Keratinocyte (primary cell): ENCODE measurements around the gene KREMEN1. TPM values are rescaled to one million over a fixed set of nuclear protein-coding genes. Genes with fewer than 3 reads are reported as not detected.

Source experiments
- DNase-seq: peaks from one replicate; pipeline ENCODE4 v3.0.0-alpha.2; 2011; ENCODE audit warnings: low read depth, missing footprints, low spot score
- FAIRE-seq: peaks from 2 replicates; lab custom pipeline; 2011; peaks lifted over from hg19 to GRCh38; lab: Jason Lieb, UNC
- H2AFZ ChIP-seq: 2 replicates; pipeline ENCODE4 v1.6.0; 2012; ENCODE audit warnings: low read length, control low read depth, inconsistent platforms; ENCODE audit not compliant: control insufficient read depth
- H3K27ac ChIP-seq: 2 replicates; pipeline ENCODE4 v1.5.1; 2011; ENCODE audit warnings: low read length; ENCODE audit not compliant: control insufficient read depth, insufficient read depth
- H3K27me3 ChIP-seq: 3 replicates; pipeline ENCODE4 v1.6.0; 2011; ENCODE audit warnings: low read length; ENCODE audit not compliant: control insufficient read depth, insufficient read depth; ENCODE audit errors: extremely low read depth
- H3K36me3 ChIP-seq, 2 experiments: 2 replicates in 1 of 2; 3 replicates in 1 of 2; pipeline ENCODE4 v1.5.1; 2011; ENCODE audit warnings: low read length in 2 of 2, mild to moderate bottlenecking in 1 of 2; ENCODE audit not compliant: control insufficient read depth in 2 of 2, insufficient read depth in 2 of 2; ENCODE audit errors: extremely low read depth in 1 of 2
- H3K4me1 ChIP-seq: 3 replicates; pipeline ENCODE4 v1.5.1; 2011; ENCODE audit warnings: low read length; ENCODE audit not compliant: control insufficient read depth, insufficient read depth; ENCODE audit errors: extremely low read depth
- H3K4me2 ChIP-seq: 3 replicates; pipeline ENCODE4 v1.6.0; 2011; ENCODE audit warnings: low read depth, low read length; ENCODE audit not compliant: control insufficient read depth, insufficient read depth; ENCODE audit errors: extremely low read depth
- H3K4me3 ChIP-seq, 3 experiments: fragments of 200-600 bp in 1 of 3; sonication (generic) in 1 of 3; 2 replicates in 2 of 3; 3 replicates in 1 of 3; pipeline ENCODE4 v1.5.1; 2011 to 2016; ENCODE audit warnings: low read length in 3 of 3, mild to moderate bottlenecking in 3 of 3, control low read depth in 2 of 3, inconsistent platforms in 1 of 3, low read depth in 1 of 3, mixed read lengths in 1 of 3, mixed run types in 1 of 3, moderate library complexity in 1 of 3; ENCODE audit not compliant: control insufficient read depth in 2 of 3, insufficient read depth in 2 of 3; ENCODE audit errors: extremely low read depth in 1 of 3
- H3K79me2 ChIP-seq: 2 replicates; pipeline ENCODE4 v1.6.0; 2012; ENCODE audit warnings: low read length; ENCODE audit not compliant: control insufficient read depth, insufficient read depth
- H3K9ac ChIP-seq: 3 replicates; pipeline ENCODE4 v1.6.0; 2011; ENCODE audit warnings: low read length; ENCODE audit not compliant: control insufficient read depth, insufficient read depth; ENCODE audit errors: extremely low read depth
- H3K9me1 ChIP-seq: 3 replicates; pipeline ENCODE4 v1.6.0; 2011; ENCODE audit warnings: low read length; ENCODE audit not compliant: control insufficient read depth, insufficient read depth; ENCODE audit errors: extremely low read depth
- H3K9me3 ChIP-seq: 2 replicates; pipeline ENCODE4 v1.5.1; 2012; ENCODE audit warnings: low read depth, low read length; ENCODE audit not compliant: control insufficient read depth
- H4K20me1 ChIP-seq: 3 replicates; pipeline ENCODE4 v1.6.0; 2011; ENCODE audit warnings: low read length; ENCODE audit not compliant: control insufficient read depth, insufficient read depth; ENCODE audit errors: extremely low read depth
- CTCF ChIP-seq, 3 experiments: IDR thresholded peaks in 1 of 3; conservative IDR thresholded peaks in 1 of 3; optimal IDR thresholded peaks in 1 of 3; 2 replicates in 2 of 3; 3 replicates in 1 of 3; pipeline versions ENCODE3 to v1.5.1; 2011; ENCODE audit warnings: low read length in 3 of 3, mild to moderate bottlenecking in 3 of 3, moderate library complexity in 2 of 3, control low read depth in 1 of 3, inconsistent platforms in 1 of 3; ENCODE audit not compliant: insufficient read depth in 2 of 3; ENCODE audit errors: extremely low read depth in 1 of 3
- EZH2 ChIP-seq: IDR thresholded peaks from one replicate; pipeline ENCODE4 v1.6.1; 2012; ENCODE audit warnings: inconsistent platforms, mild to moderate bottlenecking, low read length, moderate library complexity
- dilution Hi-C: fragments of 300-500 bp; cut with MboI; formaldehyde crosslinking; loops from one replicate; pipeline ENCODE4 v1.7.0; 2020; ENCODE audit warnings: low sequenced_read_pairs; ENCODE audit not compliant: extremely low pct_ligation_motif_present
- polyA plus RNA-seq, 5 experiments: library from polyadenylated mRNA; depleted of rRNA in 3 of 5; stranded (reverse) in 3 of 5; stranded (forward) in 1 of 5; unstranded in 1 of 5; fragments of >200 nt; gene quantifications; 1 replicate in 1 of 5; 2 replicates in 3 of 5; 3 replicates in 1 of 5; pipeline versions ENCODE4 v1.2.1 to v1.2.3, GENCODE V29; 2011 to 2012; ENCODE audit warnings: missing spikeins in 2 of 5, low read depth in 1 of 5, low replicate concordance in 1 of 5

The KREMEN1 gene
- polyA plus RNA-seq, 1 donor (not counting 4 experiments of a cell fraction or from before 2014, with no cell fraction given), result 6.8 TPM

GRCh38 chr22:29152045-29152953, 79.5 kb downstream of the KREMEN1 start:
- H3K27ac ChIP-seq, result no peak overlapping the region
- no peaks in the 10 kb centered on the region for H3K9me3 ChIP-seq
- FAIRE-seq (no peak), DNase-seq (no peak)
- TF ChIP-seq EZH2, result no peak
- no peak overlapping the region for H3K4me2 ChIP-seq
- no peaks in the 10 kb centered on the region for H3K4me1 ChIP-seq
- no peak overlapping the region for H3K9ac ChIP-seq
- H3K9me1 ChIP-seq, result no peaks in the 10 kb centered on the region
- H3K4me3 ChIP-seq, result no peak overlapping the region
- H3K36me3 ChIP-seq, result no peaks in the 10 kb centered on the region
- no peak overlapping the region for H2AFZ ChIP-seq
- no peaks in the 10 kb centered on the region for H4K20me1 ChIP-seq
- dilution Hi-C loops, result no loop called here
- no peaks in the 10 kb centered on the region for H3K79me2 ChIP-seq
- H3K27me3 ChIP-seq, result no peaks in the 10 kb centered on the region

GRCh38 chr22:29152954-29153719, 80.3 kb downstream of the KREMEN1 start:
- Histone ChIP-seq H3K9ac (no peak overlapping the region), H4K20me1 (no peaks in the 10 kb centered on the region), H3K36me3 (no peaks in the 10 kb centered on the region), H3K27ac (no peak overlapping the region), H2AFZ (no peak overlapping the region), H3K9me3 (no peaks in the 10 kb centered on the region), H3K27me3 (no peaks in the 10 kb centered on the region), H3K4me2 (no peak overlapping the region), H3K79me2 (no peaks in the 10 kb centered on the region), H3K4me1 (no peaks in the 10 kb centered on the region), H3K9me1 (no peaks in the 10 kb centered on the region), H3K4me3 (no peak overlapping the region)
- DNase-seq (no peak), FAIRE-seq (no peak)
- dilution Hi-C loops, result no loop called here
- TF ChIP-seq CTCF (optimal IDR thresholded peaks at IDR 0.05 in 1 of 3, IDR thresholded peaks at IDR 0.05 in 1 of 3, conservative IDR thresholded peaks at IDR 0.05 in 1 of 3; ENCODE audit: extremely low read depth in 1 of 3, insufficient read depth in 2 of 3, low read length in 3 of 3), result no peak
- no peak for TF ChIP-seq EZH2
